Measurements from ENCODE around the gene GPRIN1.

GPRIN1 gene

GRCh38 chr5:176609724-176610434 is at the start of gene GPRIN1:
TSS of gene GPRIN1 (minus strand) at chr5:176610156. CDS start at chr5:176599834, 10,322 bp downstream.
- DNase-seq: peak; percentile 76

GRCh38 chr5:176659512-176659839 is 49.5 kb upstream of the GPRIN1 start:
- DNase-seq: no peak

- no peak for DNase-seq
Observed at GRCh38 chr5:176658817-176659511, 49.0 kb upstream of the GPRIN1 start.

- DNase-seq: peak; percentile 80
Observed at GRCh38 chr5:176658007-176658599, 48.1 kb upstream of the GPRIN1 start.

GRCh38 chr5:176656467-176656990 is 46.6 kb upstream of the GPRIN1 start:
- no peak for DNase-seq

- DNase-seq: no peak
Observed at GRCh38 chr5:176654856-176655255, 44.9 kb upstream of the GPRIN1 start.

GRCh38 chr5:176653401-176654385 is 43.7 kb upstream of the GPRIN1 start:
- peak; percentile 86 for DNase-seq

- DNase-seq: no peak
Observed at GRCh38 chr5:176652136-176652535, 42.2 kb upstream of the GPRIN1 start.

GRCh38 chr5:176651472-176651980 is 41.6 kb upstream of the GPRIN1 start:
- DNase-seq: no peak

- DNase-seq: no peak
Observed at GRCh38 chr5:176650354-176650884, 40.5 kb upstream of the GPRIN1 start.

- DNase-seq: peak; percentile 47
Observed at GRCh38 chr5:176648474-176649194, 38.7 kb upstream of the GPRIN1 start.

GRCh38 chr5:176647843-176648473 is 38.0 kb upstream of the GPRIN1 start:
- no peak for DNase-seq

- DNase-seq: peak; percentile 100
Observed at GRCh38 chr5:176647030-176647842, 37.3 kb upstream of the GPRIN1 start, which contains the start of gene TSPAN17. TSS of gene TSPAN17 (plus strand) at chr5:176647484. CDS start at chr5:176647616, 132 bp downstream.

GRCh38 chr5:176646707-176647029 is 36.7 kb upstream of the GPRIN1 start:
- DNase-seq: no peak

GRCh38 chr5:176646049-176646706 is 36.2 kb upstream of the GPRIN1 start:
- no peak for DNase-seq

- DNase-seq: no peak
Observed at GRCh38 chr5:176644878-176645670, 35.1 kb upstream of the GPRIN1 start.

- DNase-seq: no peak
Observed at GRCh38 chr5:176644294-176644693, 34.3 kb upstream of the GPRIN1 start.

- no peak for DNase-seq
Observed at GRCh38 chr5:176643491-176644219, 33.7 kb upstream of the GPRIN1 start.
